Skeletal muscle tissue (tissue), 4 donors: ENCODE results near the gene PCDHGA1. TPM values are rescaled to one million over a fixed set of nuclear protein-coding genes. Genes with fewer than 3 reads are reported as not detected.
"Not testable (repeated sequence)": the region's sequence is repeated elsewhere in the genome, so short reads cannot be mapped to it uniquely, and the experiment has no call there.

Experiments used
- H3K27ac ChIP-seq: one replicate; pipeline ENCODE4 v1.7.0; 2013; ENCODE audit warnings: mild to moderate bottlenecking, low read depth, low read length, inconsistent platforms
- H3K27me3 ChIP-seq, 3 donors: one replicate each; pipeline ENCODE4 v1.7.0; 2013; ENCODE audit warnings: low read length in 3 of 3; ENCODE audit not compliant: control insufficient read depth in 3 of 3, insufficient read depth in 3 of 3
- H3K36me3 ChIP-seq, 3 donors: one replicate each; pipeline ENCODE4 v1.7.0; 2013; ENCODE audit warnings: low read length in 3 of 3; ENCODE audit not compliant: control insufficient read depth in 3 of 3, insufficient read depth in 3 of 3
- H3K4me1 ChIP-seq, 3 donors: one replicate each; pipeline ENCODE4 v1.7.0; 2013; ENCODE audit warnings: low read length in 3 of 3, mild to moderate bottlenecking in 3 of 3; ENCODE audit not compliant: control insufficient read depth in 3 of 3, insufficient read depth in 3 of 3
- H3K4me3 ChIP-seq, 3 donors: one replicate each; pipeline ENCODE4 v1.7.0; 2013; ENCODE audit warnings: low read length in 3 of 3
- H3K9ac ChIP-seq, 3 donors: one replicate each; pipeline ENCODE4 v1.7.0; 2013; ENCODE audit warnings: low read length in 3 of 3, mild to moderate bottlenecking in 3 of 3, moderate library complexity in 2 of 3, low read depth in 1 of 3
- H3K9me3 ChIP-seq, 3 donors: one replicate each; pipeline ENCODE4 v1.7.0; 2013; ENCODE audit warnings: low read length in 3 of 3; ENCODE audit not compliant: control insufficient read depth in 3 of 3
- total RNA-seq: library from RNA; depleted of rRNA; stranded (reverse); fragments of >200 nt; gene quantifications from one replicate; pipeline ENCODE4 v1.2.3, GENCODE V29; 2014
- donor health status: Osteomylitis.

PCDHGA1 gene
- total RNA-seq, 1 donor from 2014 or later, result 0.52 TPM

DNA sequence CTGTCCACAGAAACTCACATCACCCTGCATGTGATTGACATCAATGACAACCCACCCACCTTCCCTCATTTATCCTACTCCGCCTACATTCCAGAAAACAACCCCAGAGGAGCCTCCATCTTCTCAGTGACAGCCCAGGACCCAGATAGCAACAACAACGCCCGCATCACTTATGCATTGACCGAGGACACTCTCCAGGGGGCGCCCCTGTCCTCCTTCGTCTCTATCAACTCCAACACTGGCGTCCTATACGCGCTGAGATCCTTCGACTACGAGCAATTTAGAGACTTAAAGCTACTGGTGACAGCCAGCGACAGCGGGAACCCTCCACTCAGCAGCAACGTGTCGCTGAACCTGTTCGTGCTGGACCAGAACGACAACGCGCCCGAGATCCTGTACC lies 15.0 kb downstream of the PCDHGA1 start:
- Histone ChIP-seq H3K4me3 (no peak overlapping the region), H3K36me3 (no peaks in the 10 kb centered on the region), H3K9me3 (peaks cover 11 to 20% (median 12%) of the 10 kb centered on the region in 3 donors), H3K27me3 (peaks cover 0 to 7% (median 0%) of the 10 kb centered on the region in 3 donors), H3K9ac (no peak overlapping the region), H3K4me1 (no peaks in the 10 kb centered on the region), H3K27ac (no peak overlapping the region)

DNA sequence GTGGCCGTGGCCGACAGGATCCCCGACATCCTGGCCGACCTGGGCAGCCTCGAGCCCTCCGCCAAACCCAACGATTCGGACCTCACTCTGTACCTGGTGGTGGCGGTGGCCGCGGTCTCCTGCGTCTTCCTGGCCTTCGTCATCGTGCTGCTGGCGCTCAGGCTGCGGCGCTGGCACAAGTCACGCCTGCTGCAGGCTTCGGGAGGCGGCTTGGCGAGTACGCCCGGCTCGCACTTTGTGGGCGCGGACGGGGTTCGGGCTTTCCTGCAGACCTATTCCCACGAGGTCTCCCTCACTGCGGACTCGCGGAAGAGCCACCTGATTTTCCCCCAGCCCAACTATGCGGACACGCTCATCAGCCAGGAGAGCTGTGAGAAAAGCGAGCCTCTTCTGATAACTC lies 15.7 kb downstream of the PCDHGA1 start:
- not testable (repeated sequence) for H3K4me3 ChIP-seq, H3K27ac ChIP-seq, H3K4me1 ChIP-seq, H3K9ac ChIP-seq, H3K36me3 ChIP-seq
- peaks cover 11 to 23% (median 18%) of the 10 kb centered on the region in 3 donors for H3K9me3 ChIP-seq
- H3K27me3 ChIP-seq, result peaks cover 0 to 10% (median 4%) of the 10 kb centered on the region in 3 donors

DNA sequence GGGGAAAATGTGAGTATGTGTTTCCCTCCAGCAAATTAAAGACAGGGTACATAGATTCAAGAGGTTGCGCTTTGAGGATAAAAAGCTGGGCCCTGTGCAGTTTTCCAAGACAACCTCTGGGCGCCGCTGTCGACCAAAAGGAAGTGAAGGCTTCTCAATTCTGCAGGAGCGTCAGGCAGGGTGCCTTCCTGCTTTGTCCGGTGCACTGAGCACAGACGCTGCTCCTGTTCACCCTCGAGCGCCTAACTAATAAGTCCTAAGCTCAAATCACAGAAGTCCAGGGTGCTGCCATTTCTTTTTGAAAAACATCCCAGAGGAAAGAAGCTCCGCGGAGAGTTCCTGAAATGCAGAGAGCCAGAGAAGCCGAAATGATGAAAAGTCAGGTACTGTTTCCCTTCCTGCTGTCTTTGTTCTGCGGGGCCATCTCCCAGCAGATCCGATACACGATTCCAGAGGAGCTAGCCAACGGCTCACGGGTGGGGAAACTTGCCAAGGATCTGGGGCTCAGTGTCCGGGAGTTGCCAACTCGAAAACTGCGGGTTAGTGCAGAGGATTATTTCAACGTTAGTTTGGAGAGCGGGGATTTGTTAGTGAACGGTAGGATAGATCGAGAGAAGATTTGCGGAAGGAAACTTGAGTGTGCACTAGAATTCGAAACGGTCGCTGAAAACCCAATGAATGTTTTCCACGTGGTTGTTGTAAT lies 19.8 kb downstream of the PCDHGA1 start, which contains the start of gene PCDHGB1:
Gene PCDHGB1 (plus strand): TSS at position 183 of the 703 bp plus-strand sequence. CDS start 162 bp downstream, at position 345.
- Histone ChIP-seq H3K36me3 (peaks cover 0 to 3% (median 2%) of the 10 kb centered on the region in 3 donors), H3K4me1 (no peaks in the 10 kb centered on the region), H3K9me3 (peaks cover 13 to 22% (median 15%) of the 10 kb centered on the region in 3 donors), H3K27me3 (peaks cover 0 to 21% (median 9%) of the 10 kb centered on the region in 3 donors), H3K4me3 (peak within 1 kb of the TSS; percentile 28 to 37 (median 35)), H3K9ac (peak within 1 kb of the TSS in 1 of 3 donors; percentile 25), H3K27ac (no peak within 1 kb of the TSS)

DNA sequence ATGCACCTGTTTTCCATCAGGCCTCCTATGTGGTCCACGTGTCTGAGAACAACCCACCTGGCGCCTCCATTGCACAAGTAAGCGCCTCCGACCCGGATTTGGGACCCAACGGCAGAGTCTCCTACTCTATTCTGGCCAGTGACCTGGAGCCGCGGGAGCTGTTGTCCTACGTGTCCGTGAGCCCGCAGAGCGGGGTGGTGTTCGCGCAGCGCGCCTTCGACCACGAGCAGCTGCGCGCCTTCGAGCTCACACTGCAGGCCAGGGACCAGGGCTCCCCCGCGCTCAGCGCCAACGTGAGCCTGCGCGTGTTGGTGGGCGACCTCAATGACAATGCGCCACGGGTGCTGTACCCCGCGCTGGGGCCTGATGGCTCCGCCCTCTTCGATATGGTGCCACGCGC lies 21.3 kb downstream of the PCDHGA1 start:
- H3K4me1 ChIP-seq, result no peaks in the 10 kb centered on the region
- H3K27me3 ChIP-seq, result peaks cover 0 to 21% (median 11%) of the 10 kb centered on the region in 3 donors
- no peak overlapping the region for H3K27ac ChIP-seq
- peaks cover 24 to 30% (median 26%) of the 10 kb centered on the region in 3 donors for H3K9me3 ChIP-seq
- no peak overlapping the region for H3K4me3 ChIP-seq
- H3K36me3 ChIP-seq, result peaks cover 0 to 3% (median 2%) of the 10 kb centered on the region in 3 donors
- H3K9ac ChIP-seq, result no peak overlapping the region

DNA sequence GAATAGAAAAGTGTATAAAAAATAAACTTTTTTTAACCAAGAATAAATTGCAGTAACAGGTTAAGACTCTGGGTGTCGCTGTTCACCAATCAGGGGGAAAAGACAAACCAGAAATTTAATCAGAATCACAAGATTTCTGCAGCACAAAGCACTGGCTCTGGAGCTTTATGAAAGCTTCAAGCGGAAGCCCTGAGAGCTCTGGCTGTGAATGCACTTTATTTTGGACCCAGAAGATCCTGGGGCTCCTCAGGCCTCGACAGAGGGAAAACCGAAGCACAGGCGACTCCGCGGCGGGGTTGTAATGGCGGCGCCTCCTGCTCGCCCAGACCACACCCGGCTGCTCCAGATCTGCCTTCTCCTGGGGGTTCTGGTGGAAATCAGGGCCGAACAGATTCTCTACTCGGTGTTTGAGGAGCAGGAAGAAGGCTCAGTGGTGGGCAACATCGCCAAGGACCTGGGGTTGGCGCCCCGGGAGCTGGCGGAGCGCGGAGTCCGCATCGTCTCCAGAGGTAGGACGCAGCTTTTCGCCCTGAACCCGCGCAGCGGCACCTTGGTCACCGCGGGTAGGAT lies 24.7 kb downstream of the PCDHGA1 start, which contains the start of gene PCDHGA4:
Gene PCDHGA4 (plus strand): TSS at position 122 of the 570 bp plus-strand sequence. CDS start 87 bp downstream, at position 209.
- H3K9ac ChIP-seq, result peak within 1 kb of the TSS in 1 of 3 donors; percentile 42
- H3K4me1 ChIP-seq, result peaks cover 0 to 4% (median 0%) of the 10 kb centered on the region in 3 donors
- peaks cover 0 to 29% (median 18%) of the 10 kb centered on the region in 3 donors for H3K27me3 ChIP-seq
- H3K9me3 ChIP-seq, result peaks cover 23 to 40% (median 28%) of the 10 kb centered on the region in 3 donors
- no peak within 1 kb of the TSS for H3K27ac ChIP-seq
- peak within 1 kb of the TSS; percentile 48 to 61 (median 54) for H3K4me3 ChIP-seq
- H3K36me3 ChIP-seq, result peaks cover 0 to 4% (median 2%) of the 10 kb centered on the region in 3 donors

DNA sequence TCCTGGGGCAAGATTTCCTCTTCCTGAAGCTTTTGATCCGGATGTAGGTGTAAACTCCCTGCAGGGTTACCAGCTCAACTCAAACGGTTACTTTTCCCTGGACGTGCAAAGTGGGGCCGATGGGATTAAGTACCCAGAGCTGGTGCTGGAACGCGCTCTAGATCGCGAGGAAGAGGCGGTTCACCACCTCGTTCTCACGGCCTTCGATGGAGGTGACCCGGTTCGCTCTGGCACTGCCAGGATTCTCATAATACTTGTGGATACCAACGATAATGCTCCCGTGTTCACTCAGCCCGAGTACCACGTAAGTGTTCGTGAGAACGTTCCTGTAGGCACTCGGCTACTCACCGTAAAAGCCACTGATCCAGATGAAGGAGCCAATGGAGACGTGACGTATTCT lies 25.3 kb downstream of the PCDHGA1 start:
- Histone ChIP-seq H3K27ac (no peak overlapping the region), H3K9ac (no peak overlapping the region), H3K4me1 (peaks cover 0 to 4% (median 0%) of the 10 kb centered on the region in 3 donors), H3K36me3 (peaks cover 0 to 4% (median 2%) of the 10 kb centered on the region in 3 donors), H3K4me3 (peak overlapping the region; percentile 45 to 54 (median 48)), H3K9me3 (peaks cover 23 to 39% (median 28%) of the 10 kb centered on the region in 3 donors), H3K27me3 (peaks cover 0 to 36% (median 16%) of the 10 kb centered on the region in 3 donors)

DNA sequence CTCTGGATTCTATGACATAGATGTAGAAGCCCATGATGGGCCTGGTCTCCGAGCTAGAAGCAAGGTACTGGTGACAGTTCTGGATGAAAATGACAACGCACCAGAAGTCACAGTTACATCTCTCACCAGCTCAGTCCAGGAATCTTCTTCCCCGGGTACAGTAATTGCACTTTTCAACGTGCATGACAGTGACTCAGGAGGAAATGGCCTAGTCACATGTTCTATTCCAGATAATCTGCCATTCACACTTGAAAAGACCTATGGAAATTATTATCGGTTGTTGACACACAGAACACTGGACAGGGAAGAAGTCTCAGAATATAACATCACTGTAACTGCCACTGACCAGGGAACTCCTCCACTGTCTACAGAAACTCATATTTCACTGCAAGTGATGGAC lies 25.8 kb downstream of the PCDHGA1 start:
- Histone ChIP-seq H3K27me3 (peaks cover 0 to 36% (median 14%) of the 10 kb centered on the region in 3 donors), H3K4me1 (peaks cover 0 to 4% (median 0%) of the 10 kb centered on the region in 3 donors), H3K9ac (no peak overlapping the region), H3K9me3 (peaks cover 23 to 34% (median 27%) of the 10 kb centered on the region in 3 donors), H3K36me3 (peaks cover 0 to 2% (median 2%) of the 10 kb centered on the region in 3 donors), H3K27ac (no peak overlapping the region), H3K4me3 (peak overlapping the region in 2 of 3 donors; percentile 21 to 54)

DNA sequence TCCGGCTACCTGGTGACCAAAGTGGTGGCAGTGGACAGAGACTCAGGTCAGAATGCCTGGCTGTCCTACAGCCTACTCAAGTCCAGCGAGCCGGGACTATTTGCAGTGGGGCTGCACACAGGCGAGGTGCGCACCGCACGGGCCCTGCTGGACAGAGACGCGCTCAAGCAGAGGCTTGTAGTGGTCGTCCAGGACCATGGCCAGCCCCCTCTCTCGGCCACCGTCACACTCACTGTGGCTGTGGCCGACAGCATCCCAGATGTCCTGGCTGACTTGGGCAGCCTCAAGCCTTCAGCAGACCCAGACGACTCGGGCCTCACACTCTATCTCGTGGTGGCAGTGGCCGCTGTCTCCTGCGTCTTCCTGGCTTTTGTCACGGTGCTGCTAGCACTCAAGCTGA lies 26.6 kb downstream of the PCDHGA1 start:
- peaks cover 0 to 35% (median 14%) of the 10 kb centered on the region in 3 donors for H3K27me3 ChIP-seq
- H3K27ac ChIP-seq, result no peak overlapping the region
- H3K9me3 ChIP-seq, result peaks cover 18 to 34% (median 25%) of the 10 kb centered on the region in 3 donors
- no peak overlapping the region for H3K9ac ChIP-seq
- H3K4me1 ChIP-seq, result peaks cover 0 to 4% (median 0%) of the 10 kb centered on the region in 3 donors
- H3K36me3 ChIP-seq, result peaks cover 0 to 2% (median 0%) of the 10 kb centered on the region in 3 donors
- peak overlapping the region; percentile 21 to 54 (median 41) for H3K4me3 ChIP-seq

DNA sequence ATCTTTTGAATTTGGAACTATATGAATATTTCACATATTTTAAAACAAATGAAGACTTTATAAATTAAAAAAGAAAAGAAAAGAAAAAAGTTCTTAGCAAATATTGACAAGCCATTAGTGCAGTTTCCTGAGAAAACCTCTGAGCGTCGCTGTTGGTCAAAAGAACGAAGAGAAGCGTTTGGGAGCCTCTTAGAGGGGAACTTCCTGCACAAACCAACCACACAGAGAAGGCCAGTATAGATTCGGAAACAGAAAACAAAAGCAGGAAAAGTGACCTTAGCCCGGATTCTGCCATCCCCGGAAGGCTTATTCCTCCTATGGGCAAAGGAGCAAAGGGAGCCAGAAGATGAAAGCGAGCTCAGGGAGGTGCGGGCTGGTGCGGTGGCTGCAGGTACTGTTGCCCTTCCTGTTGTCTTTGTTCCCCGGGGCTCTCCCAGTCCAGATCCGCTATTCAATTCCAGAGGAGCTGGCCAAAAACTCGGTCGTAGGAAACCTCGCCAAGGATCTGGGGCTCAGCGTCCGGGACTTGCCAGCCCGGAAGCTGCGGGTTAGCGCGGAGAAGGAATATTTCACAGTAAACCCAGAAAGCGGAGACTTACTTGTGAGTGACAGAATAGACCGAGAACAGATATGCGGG lies 29.6 kb downstream of the PCDHGA1 start, which contains the start of gene PCDHGB2:
Gene PCDHGB2 (plus strand): TSS at position 205 of the 637 bp plus-strand sequence. CDS start 142 bp downstream, at position 347.
- Histone ChIP-seq H3K4me1 (peaks cover 0 to 4% (median 0%) of the 10 kb centered on the region in 3 donors), H3K9ac (peak within 1 kb of the TSS in 1 of 3 donors; percentile 50), H3K4me3 (peak within 1 kb of the TSS; percentile 54 to 72 (median 61)), H3K9me3 (peaks cover 16 to 39% (median 31%) of the 10 kb centered on the region in 3 donors), H3K27me3 (peaks cover 7 to 36% (median 15%) of the 10 kb centered on the region in 3 donors), H3K27ac (no peak within 1 kb of the TSS), H3K36me3 (peaks cover 0 to 4% (median 4%) of the 10 kb centered on the region in 3 donors)
